DMS53 treated with DMSO at 0.1 percent for 48 hours (cell line): ENCODE measurements around the gene MBTPS2.
"Not testable (repeated sequence)": the region's sequence is repeated elsewhere in the genome, so short reads cannot be mapped to it uniquely, and the experiment has no call there.

Experiments
- DNase-seq: peaks from one replicate; lab custom pipeline; 2025; ENCODE audit not compliant: unreplicated experiment; lab: John Stamatoyannopoulos, UW

MBTPS2 gene

GRCh38 chrX:21839334-21840192 lies at the start of gene MBTPS2:
MBTPS2 (plus strand) TSS chrX:21839617; CDS start chrX:21839735, 118 bp downstream.
- DNase-seq: peak; percentile 73

- DNase-seq: no peak
Observed at GRCh38 chrX:21798677-21799219, 40.7 kb upstream of the MBTPS2 start.

- DNase-seq: no peak
Observed at GRCh38 chrX:21799767-21800166, 39.6 kb upstream of the MBTPS2 start.

GRCh38 chrX:21800344-21800770 lies 39.1 kb upstream of the MBTPS2 start:
- DNase-seq: no peak

- no peak for DNase-seq
Observed at GRCh38 chrX:21802054-21802670, 37.3 kb upstream of the MBTPS2 start.

GRCh38 chrX:21802839-21803238 lies 36.6 kb upstream of the MBTPS2 start:
- no peak for DNase-seq

- DNase-seq: no peak
Observed at GRCh38 chrX:21806691-21807090, 32.7 kb upstream of the MBTPS2 start.

- DNase-seq: no peak
Observed at GRCh38 chrX:21811832-21812231, 27.6 kb upstream of the MBTPS2 start.

- no peak for DNase-seq
Observed at GRCh38 chrX:21812628-21813027, 26.8 kb upstream of the MBTPS2 start.

GRCh38 chrX:21813612-21814368 lies 25.6 kb upstream of the MBTPS2 start:
- DNase-seq: no peak

GRCh38 chrX:21816136-21816535 lies 23.3 kb upstream of the MBTPS2 start:
- no peak for DNase-seq

GRCh38 chrX:21820170-21820569 lies 19.2 kb upstream of the MBTPS2 start:
- DNase-seq: not testable (repeated sequence)

- DNase-seq: no peak
Observed at GRCh38 chrX:21821875-21822274, 17.5 kb upstream of the MBTPS2 start.

- no peak for DNase-seq
Observed at GRCh38 chrX:21831496-21831895, 7.9 kb upstream of the MBTPS2 start.

GRCh38 chrX:21837056-21837455 lies 2.4 kb upstream of the MBTPS2 start:
- DNase-seq: no peak

GRCh38 chrX:21838937-21839333 lies 482 bp upstream of the MBTPS2 start:
- peak; percentile 26 for DNase-seq

- no peak for DNase-seq
Observed at GRCh38 chrX:21840193-21840545, 752 bp downstream of the MBTPS2 start.

- DNase-seq: peak; percentile 11
Observed at GRCh38 chrX:21843179-21843578, 3.8 kb downstream of the MBTPS2 start.

- no peak for DNase-seq
Observed at GRCh38 chrX:21845096-21845495, 5.7 kb downstream of the MBTPS2 start.

GRCh38 chrX:21847342-21847741 lies 7.9 kb downstream of the MBTPS2 start:
- DNase-seq: no peak

GRCh38 chrX:21853578-21853977 lies 14.2 kb downstream of the MBTPS2 start:
- no peak for DNase-seq
